ENCODE data around the gene CDK5RAP3. TPM values are rescaled to one million over a fixed set of nuclear protein-coding genes. Genes with fewer than 3 reads are reported as not detected.

The CDK5RAP3 gene
- total and polyA plus RNA-seq, 2 donors (not counting 1 experiment from before 2014, with no cell fraction given), result 58.1 to 118 TPM

DNA sequence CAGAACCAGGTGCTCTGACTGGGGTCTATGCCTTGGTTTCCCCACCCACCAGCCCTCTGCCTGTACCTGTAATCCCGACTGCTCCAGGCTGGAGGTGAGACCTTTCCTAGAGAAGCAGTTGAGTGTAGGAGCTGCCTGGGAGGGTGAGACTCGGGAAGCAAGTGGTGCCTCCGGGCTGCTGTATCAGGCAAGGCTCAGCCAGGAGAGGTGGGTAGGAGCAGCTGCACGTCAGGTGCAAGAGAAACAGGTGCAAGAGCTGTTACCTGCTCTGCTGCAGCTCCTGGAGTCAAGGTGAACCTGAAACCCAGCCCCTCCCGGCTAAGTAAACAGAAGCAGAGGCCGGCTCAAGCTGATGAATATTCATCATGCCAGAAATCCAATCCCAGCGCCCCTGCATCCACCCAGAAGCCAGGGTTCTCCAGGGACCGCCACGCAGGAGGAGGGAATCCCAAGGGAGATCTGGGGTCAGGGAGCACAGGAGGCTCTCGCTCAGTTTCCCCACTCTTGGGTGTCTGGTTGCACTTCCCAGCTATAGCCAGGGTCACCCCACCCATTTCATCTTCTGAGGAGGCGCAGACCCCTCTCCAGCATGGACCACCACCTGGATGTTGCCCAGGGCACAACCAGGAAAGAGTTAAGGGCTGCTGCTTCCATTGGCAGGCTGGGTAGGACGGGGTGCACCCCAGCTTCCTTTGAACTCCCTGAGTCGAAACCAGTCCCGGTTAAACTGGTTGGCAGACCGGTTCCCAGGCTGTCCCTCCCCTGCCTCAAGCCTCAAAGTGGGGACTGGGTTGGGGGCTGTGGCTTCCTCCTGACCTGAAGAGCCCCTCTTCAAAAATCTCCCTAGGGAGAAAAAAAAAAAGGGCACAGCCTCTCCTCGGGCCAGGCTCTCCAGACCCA, 13.1 kb upstream of the CDK5RAP3 start, which contains the start of gene PRR15L:
Gene PRR15L, minus strand, starts transcription at position 293 of the 900 bp plus-strand sequence. CDS start 4,649 bp downstream, outside the sequence.
- no peak within 1 kb of the TSS for H3K4me3 ChIP-seq (replicated peaks in 1 of 4; ENCODE audit: control extremely low read depth in 1 of 4, insufficient read depth in 1 of 4, low read depth in 3 of 4, low read length in 4 of 4)
- H3K4me1 ChIP-seq (ENCODE audit: control insufficient read depth, extremely low read depth, insufficient read depth, low read length), result no peaks in the 10 kb centered on the region
- no peaks in the 10 kb centered on the region for H4K20me1 ChIP-seq (ENCODE audit: control insufficient read depth, extremely low read depth, insufficient read depth, low read length)
- no peak within 1 kb of the TSS for H3K27ac ChIP-seq (ENCODE audit: insufficient read depth, low read length)
- no peaks in the 10 kb centered on the region for H3K9me3 ChIP-seq (ENCODE audit: control insufficient read depth, insufficient read depth, low read depth, low read length)
- H3K79me2 ChIP-seq (ENCODE audit: control insufficient read depth, insufficient read depth, low read length), result no peaks in the 10 kb centered on the region
- no peak within 1 kb of the TSS for H3K4me2 ChIP-seq (ENCODE audit: extremely low read depth, insufficient read depth, low read length)
- TF ChIP-seq, protein P1, sequence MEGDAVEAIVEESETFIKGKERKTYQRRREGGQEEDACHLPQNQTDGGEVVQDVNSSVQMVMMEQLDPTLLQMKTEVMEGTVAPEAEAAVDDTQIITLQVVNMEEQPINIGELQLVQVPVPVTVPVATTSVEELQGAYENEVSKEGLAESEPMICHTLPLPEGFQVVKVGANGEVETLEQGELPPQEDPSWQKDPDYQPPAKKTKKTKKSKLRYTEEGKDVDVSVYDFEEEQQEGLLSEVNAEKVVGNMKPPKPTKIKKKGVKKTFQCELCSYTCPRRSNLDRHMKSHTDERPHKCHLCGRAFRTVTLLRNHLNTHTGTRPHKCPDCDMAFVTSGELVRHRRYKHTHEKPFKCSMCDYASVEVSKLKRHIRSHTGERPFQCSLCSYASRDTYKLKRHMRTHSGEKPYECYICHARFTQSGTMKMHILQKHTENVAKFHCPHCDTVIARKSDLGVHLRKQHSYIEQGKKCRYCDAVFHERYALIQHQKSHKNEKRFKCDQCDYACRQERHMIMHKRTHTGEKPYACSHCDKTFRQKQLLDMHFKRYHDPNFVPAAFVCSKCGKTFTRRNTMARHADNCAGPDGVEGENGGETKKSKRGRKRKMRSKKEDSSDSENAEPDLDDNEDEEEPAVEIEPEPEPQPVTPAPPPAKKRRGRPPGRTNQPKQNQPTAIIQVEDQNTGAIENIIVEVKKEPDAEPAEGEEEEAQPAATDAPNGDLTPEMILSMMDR (conservative IDR thresholded peaks at IDR 0.05 in 1 of 2, IDR thresholded peaks at IDR 0.05 in 1 of 2; ENCODE audit: low read depth in 1 of 2, low read length in 2 of 2), result no peak
- TF ChIP-seq EZH2 (IDR thresholded peaks at IDR 0.05; ENCODE audit: low read length, missing control alignments), result no peak
- DNase-seq (ENCODE audit: low read depth in 2 of 2), result no peak
- H3K36me3 ChIP-seq (ENCODE audit: control insufficient read depth, insufficient read depth, low read length), result no peaks in the 10 kb centered on the region
- H2AFZ ChIP-seq (ENCODE audit: low read length), result no peak within 1 kb of the TSS
- H3K9ac ChIP-seq (ENCODE audit: insufficient read depth, low read length), result no peak within 1 kb of the TSS
- H3K27me3 ChIP-seq (ENCODE audit: control insufficient read depth, insufficient read depth, low read length), result peaks cover 12% of the 10 kb centered on the region

DNA sequence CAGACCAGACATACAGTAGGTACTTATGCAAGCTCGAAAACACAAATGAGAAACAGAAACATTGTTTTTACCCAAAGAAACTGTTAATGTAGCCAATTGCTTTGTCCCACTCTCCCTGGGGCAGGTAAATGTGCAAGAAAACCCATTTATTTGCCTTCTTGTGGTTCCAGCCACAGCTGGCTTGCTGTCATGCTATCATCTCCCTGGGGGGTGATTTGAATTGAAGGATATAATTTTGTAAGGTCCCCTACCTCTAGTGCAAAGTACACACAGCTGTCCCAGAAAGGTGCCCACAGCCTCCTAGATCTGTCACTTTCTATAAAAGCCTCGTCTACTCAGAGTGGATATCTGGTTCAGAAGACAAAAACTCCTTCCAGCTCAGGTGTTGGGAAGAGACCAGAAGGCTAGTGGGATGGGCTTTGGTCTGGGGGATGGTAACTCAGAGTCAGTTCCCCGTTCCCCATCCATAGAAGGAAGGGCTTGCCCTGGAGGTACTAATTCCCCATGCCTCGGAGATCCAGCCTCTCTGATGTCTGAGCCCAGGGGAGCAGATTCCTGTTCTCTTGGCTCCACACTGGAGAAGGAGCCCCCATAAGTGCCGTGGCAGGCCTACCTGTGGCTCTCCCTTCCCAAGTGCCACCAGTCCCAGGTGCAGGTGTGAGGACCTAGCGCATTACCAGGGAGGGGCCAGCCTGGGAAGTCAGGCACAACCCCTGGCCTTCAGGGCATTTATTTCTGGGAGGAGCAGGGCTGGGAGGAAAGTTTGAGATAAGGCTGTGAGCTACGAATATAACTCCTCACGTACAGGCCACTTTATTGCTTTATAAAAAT, 10.9 kb upstream of the CDK5RAP3 start:
- TF ChIP-seq, protein P1 (conservative IDR thresholded peaks at IDR 0.05 in 1 of 2, IDR thresholded peaks at IDR 0.05 in 1 of 2; ENCODE audit: low read depth in 1 of 2, low read length in 2 of 2), result no peak
- TF ChIP-seq EZH2 (IDR thresholded peaks at IDR 0.05; ENCODE audit: low read length, missing control alignments), result no peak

DNA sequence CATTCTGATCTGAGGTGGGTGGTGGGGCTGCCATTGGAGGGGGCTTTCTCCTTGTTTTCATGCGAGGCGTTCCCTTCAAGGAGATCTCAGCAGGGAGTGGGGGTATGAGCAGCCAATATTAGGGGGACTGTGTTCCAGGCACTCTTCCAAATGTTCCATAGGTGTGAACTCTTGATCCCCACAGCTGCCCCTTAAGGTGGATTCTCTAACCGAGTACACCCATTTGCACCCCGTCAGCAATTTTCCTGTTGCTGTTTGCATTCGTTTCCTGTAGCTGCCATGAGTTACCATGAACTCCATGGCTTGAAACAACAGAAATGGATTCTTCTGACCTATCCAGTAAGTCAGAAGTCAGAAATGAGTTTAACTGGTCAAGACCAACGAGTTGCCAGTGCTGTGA, 9.5 kb upstream of the CDK5RAP3 start:
- no peaks in the 10 kb centered on the region for H3K9me3 ChIP-seq (ENCODE audit: control insufficient read depth, insufficient read depth, low read depth, low read length)
- no peaks in the 10 kb centered on the region for H3K79me2 ChIP-seq (ENCODE audit: control insufficient read depth, insufficient read depth, low read length)
- TF ChIP-seq EZH2 (IDR thresholded peaks at IDR 0.05; ENCODE audit: low read length, missing control alignments), result no peak
- TF ChIP-seq, protein P1 (conservative IDR thresholded peaks at IDR 0.05 in 1 of 2, IDR thresholded peaks at IDR 0.05 in 1 of 2; ENCODE audit: low read depth in 1 of 2, low read length in 2 of 2), result no peak
- H3K4me3 ChIP-seq (replicated peaks in 1 of 4; ENCODE audit: control extremely low read depth in 1 of 4, insufficient read depth in 1 of 4, low read depth in 3 of 4, low read length in 4 of 4), result no peak overlapping the region
- no peaks in the 10 kb centered on the region for H3K4me1 ChIP-seq (ENCODE audit: control insufficient read depth, extremely low read depth, insufficient read depth, low read length)
- H3K36me3 ChIP-seq (ENCODE audit: control insufficient read depth, insufficient read depth, low read length), result no peaks in the 10 kb centered on the region
- H4K20me1 ChIP-seq (ENCODE audit: control insufficient read depth, extremely low read depth, insufficient read depth, low read length), result no peaks in the 10 kb centered on the region
- no peak for DNase-seq (ENCODE audit: low read depth in 2 of 2)
- no peak overlapping the region for H2AFZ ChIP-seq (ENCODE audit: low read length)
- no peak overlapping the region for H3K4me2 ChIP-seq (ENCODE audit: extremely low read depth, insufficient read depth, low read length)
- no peak overlapping the region for H3K9ac ChIP-seq (ENCODE audit: insufficient read depth, low read length)
- no peak overlapping the region for H3K27ac ChIP-seq (ENCODE audit: insufficient read depth, low read length)
- H3K27me3 ChIP-seq (ENCODE audit: control insufficient read depth, insufficient read depth, low read length), result peaks cover 12% of the 10 kb centered on the region

More for the DNA sequence above, 10.9 kb upstream of the CDK5RAP3 start:
- no peak overlapping the region for H2AFZ ChIP-seq (ENCODE audit: low read length)
- no peaks in the 10 kb centered on the region for H3K9me3 ChIP-seq (ENCODE audit: control insufficient read depth, insufficient read depth, low read depth, low read length)
- DNase-seq (ENCODE audit: low read depth in 2 of 2), result no peak
- peaks cover 12% of the 10 kb centered on the region for H3K27me3 ChIP-seq (ENCODE audit: control insufficient read depth, insufficient read depth, low read length)
- no peak overlapping the region for H3K9ac ChIP-seq (ENCODE audit: insufficient read depth, low read length)
- H3K4me1 ChIP-seq (ENCODE audit: control insufficient read depth, extremely low read depth, insufficient read depth, low read length), result no peaks in the 10 kb centered on the region
- H3K79me2 ChIP-seq (ENCODE audit: control insufficient read depth, insufficient read depth, low read length), result no peaks in the 10 kb centered on the region
- no peaks in the 10 kb centered on the region for H4K20me1 ChIP-seq (ENCODE audit: control insufficient read depth, extremely low read depth, insufficient read depth, low read length)
- no peak overlapping the region for H3K27ac ChIP-seq (ENCODE audit: insufficient read depth, low read length)
- H3K4me3 ChIP-seq (replicated peaks in 1 of 4; ENCODE audit: control extremely low read depth in 1 of 4, insufficient read depth in 1 of 4, low read depth in 3 of 4, low read length in 4 of 4), result no peak overlapping the region
- H3K36me3 ChIP-seq (ENCODE audit: control insufficient read depth, insufficient read depth, low read length), result no peaks in the 10 kb centered on the region
- no peak overlapping the region for H3K4me2 ChIP-seq (ENCODE audit: extremely low read depth, insufficient read depth, low read length)
